Caco-2 (cell line): ENCODE measurements around the gene FHDC1. TPM values are rescaled to one million over a fixed set of nuclear protein-coding genes. Genes with fewer than 3 reads are reported as not detected.

Source experiments
- Bru-seq: library from RNA; stranded (reverse); fragments of 400-500 nt; gene quantifications from one replicate; lab custom pipeline; 2021; lab: Mats Ljungman, UMichigan
- BruChase-seq, 2 experiments: library from RNA; stranded (reverse); fragments of 400-500 nt; gene quantifications; one replicate each; lab custom pipeline; 2021; lab: Mats Ljungman, UMichigan
- BruUV-seq: library from RNA; stranded (reverse); fragments of 400-500 nt; replicated peaks from 2 replicates; lab custom pipeline; 2021; lab: Mats Ljungman, UMichigan
- CTCF ChIA-PET: fragments of 300-600 bp; sonication (Branson Sonifier 250); formaldehyde crosslinking; loops from one replicate; lab custom pipeline; 2022; ENCODE audit warnings: antibody characterized with exemption; lab: Charles Lee
- POLR2A ChIA-PET: fragments of 300-600 bp; sonication (Branson Sonifier 250); formaldehyde crosslinking; loops from one replicate; lab custom pipeline; 2022; ENCODE audit warnings: antibody characterized with exemption; lab: Charles Lee
- DNase-seq, 2 experiments: peaks; one replicate each; pipeline versions ENCODE4 v3.0.0 to v3.0.0-alpha.2; 2020 to 2022
- H3K27me3 ChIP-seq: replicated peaks from 2 replicates; pipeline ENCODE4 v1.6.0; 2011; ENCODE audit warnings: low read length; ENCODE audit not compliant: control insufficient read depth, insufficient read depth
- H3K36me3 ChIP-seq: 2 replicates; pipeline ENCODE4 v1.5.1; 2011; ENCODE audit warnings: low read length; ENCODE audit not compliant: control insufficient read depth, insufficient read depth
- H3K4me1 ChIP-seq: fragments of 250-450 bp; sonication (Bioruptor Pico); 2 replicates; pipeline ENCODE4 v1.5.1; 2020; ENCODE audit warnings: mild to moderate bottlenecking
- H3K4me3 ChIP-seq: 2 replicates; pipeline ENCODE4 v1.5.1; 2011; ENCODE audit warnings: low read depth, mild to moderate bottlenecking, control low read depth, low read length
- H3K9me3 ChIP-seq: fragments of 250-450 bp; sonication (Bioruptor Pico); 2 replicates; pipeline ENCODE4 v1.5.1; 2020; ENCODE audit warnings: mild to moderate bottlenecking, moderate library complexity
- H3K27ac Mint-ChIP-seq: one replicate; pipeline ENCODE4 v1.8.0; 2022; ENCODE audit warnings: mixed read lengths; ENCODE audit not compliant: unreplicated experiment
- H3K27me3 Mint-ChIP-seq: one replicate; pipeline ENCODE4 v1.8.0; 2022; ENCODE audit warnings: mixed read lengths; ENCODE audit not compliant: insufficient read depth, unreplicated experiment
- H3K36me3 Mint-ChIP-seq: one replicate; pipeline ENCODE4 v1.8.0; 2022; ENCODE audit warnings: mild to moderate bottlenecking, mixed read lengths; ENCODE audit not compliant: insufficient read depth, unreplicated experiment
- H3K4me1 Mint-ChIP-seq: one replicate; pipeline ENCODE4 v1.8.0; 2022; ENCODE audit warnings: low read depth, mixed read lengths; ENCODE audit not compliant: unreplicated experiment
- H3K4me3 Mint-ChIP-seq: one replicate; pipeline ENCODE4 v1.8.0; 2022; ENCODE audit warnings: mild to moderate bottlenecking, moderate library complexity, mixed read lengths; ENCODE audit not compliant: unreplicated experiment
- H3K9me3 Mint-ChIP-seq: one replicate; pipeline ENCODE4 v1.8.0; 2022; ENCODE audit warnings: mixed read lengths; ENCODE audit not compliant: unreplicated experiment
- CTCF ChIP-seq, 2 experiments: fragments of 200-600 bp in 1 of 2; IDR thresholded peaks; 1 replicate in 1 of 2; 2 replicates in 1 of 2; pipeline versions ENCODE4 v1.5.1 to v1.8.0; 2011 to 2022; ENCODE audit warnings: antibody characterized with exemption in 1 of 2, control low read depth in 1 of 2, inconsistent platforms in 1 of 2, low read depth in 1 of 2, low read length in 1 of 2, mild to moderate bottlenecking in 1 of 2, moderate library complexity in 1 of 2; ENCODE audit not compliant: insufficient read depth in 1 of 2, severe bottlenecking in 1 of 2, unreplicated experiment in 1 of 2
- intact Hi-C: fragments of 100-400 bp; cut with micrococcal nuclease; formaldehyde crosslinking; loops from one replicate; pipeline ENCODE4 v1.10.0; 2022; ENCODE audit not compliant: unreplicated experiment
- long read RNA-seq: library from polyadenylated mRNA; stranded (forward); transcript quantifications from one replicate; pipeline ENCODE4 v2.0.0, GENCODE V29; 2022
- total RNA-seq: library from RNA; stranded (reverse); gene quantifications from 2 replicates; pipeline ENCODE4 v1.2.3, GENCODE V29; 2022

Gene FHDC1
- total RNA-seq (1.4 and 1.5 TPM in 2 replicates), Bru-seq, nascent RNA (percentile 44 among the genes with signal in this experiment), BruChase-seq, experiment 1, labeled RNA remaining after a 2-hour chase (percentile 43 among the genes with signal in this experiment), BruChase-seq, experiment 2, labeled RNA remaining after a 6-hour chase (percentile 40 among the genes with signal in this experiment)
- long read RNA-seq, partial matches to known transcripts, result 0 of 1 reads
- long read RNA-seq, other reads (novel, unspliced or antisense), result 1 of 1 reads

- no peaks in the 10 kb centered on the region; the same call in 1 of the 2 replicates for H3K27me3 ChIP-seq
- peak within 1 kb of the TSS; percentile 32 for H3K27ac Mint-ChIP-seq
- H3K4me1 Mint-ChIP-seq, result peaks cover 7% of the 10 kb centered on the region
- peak; percentile 81 to 86 for DNase-seq
- H3K36me3 ChIP-seq, result no peaks in the 10 kb centered on the region
- no peaks in the 10 kb centered on the region for H3K4me1 ChIP-seq
- intact Hi-C loops, result loop anchor here (1.0 to 5.0 kb wide), 7 partner anchors 15 to 192 kb away; no protein-coding TSS in a partner anchor
- H3K36me3 Mint-ChIP-seq, result peaks cover 14% of the 10 kb centered on the region
- peak within 1 kb of the TSS; percentile 60 for H3K4me3 ChIP-seq
- CTCF ChIA-PET, result interaction anchor here (0.8 to 1.2 kb wide), 4 partner anchors 93 to 192 kb away, joined by 3 to 9 read pairs (median 6); partner anchors contain the start of gene TIGD4
- no peaks in the 10 kb centered on the region for H3K9me3 ChIP-seq
- TSS peak; percentile 77 for BruUV-seq
- H3K27me3 Mint-ChIP-seq, result peaks cover 4% of the 10 kb centered on the region
- TF ChIP-seq CTCF (IDR thresholded peaks at IDR 0.05; ENCODE audit: insufficient read depth in 1 of 2, low read depth in 1 of 2, low read length in 1 of 2, severe bottlenecking in 1 of 2, unreplicated experiment in 1 of 2), result peak in 1 of 2 experiments; percentile 27
- POLR2A ChIA-PET, result interaction anchor here (0.6 to 1.5 kb wide), 4 partner anchors 33 to 552 kb away, joined by 3 to 4 read pairs (median 3); no protein-coding TSS in a partner anchor
- H3K4me3 Mint-ChIP-seq, result peak within 1 kb of the TSS; percentile 80
- no peaks in the 10 kb centered on the region for H3K9me3 Mint-ChIP-seq
Measured at GRCh38 chr4:152935631-152936445, at the start of gene FHDC1. TSS of gene FHDC1 (plus strand) at chr4:152936323. CDS start at chr4:152943058, 6,735 bp downstream.

GRCh38 chr4:152887981-152888380 is 48.1 kb upstream of the FHDC1 start:
- H3K27ac Mint-ChIP-seq, result no peak overlapping the region
- H3K4me3 ChIP-seq, result no peak overlapping the region
- H3K4me3 Mint-ChIP-seq, result no peak overlapping the region
- H3K36me3 Mint-ChIP-seq, result peaks cover 12% of the 10 kb centered on the region
- no TSS peak for BruUV-seq
- no peak for DNase-seq
- H3K9me3 ChIP-seq, result no peaks in the 10 kb centered on the region
- no peaks in the 10 kb centered on the region for H3K9me3 Mint-ChIP-seq
- no peaks in the 10 kb centered on the region for H3K27me3 ChIP-seq
- H3K4me1 ChIP-seq, result no peaks in the 10 kb centered on the region
- intact Hi-C loops, result no loop called here
- H3K36me3 ChIP-seq, result no peaks in the 10 kb centered on the region
- ChIA-PET CTCF (no interaction called here), POLR2A (no interaction called here)
- no peaks in the 10 kb centered on the region for H3K27me3 Mint-ChIP-seq
- peaks cover 10% of the 10 kb centered on the region for H3K4me1 Mint-ChIP-seq
- no peak for TF ChIP-seq CTCF (IDR thresholded peaks at IDR 0.05; ENCODE audit: insufficient read depth in 1 of 2, low read depth in 1 of 2, low read length in 1 of 2, severe bottlenecking in 1 of 2, unreplicated experiment in 1 of 2)

GRCh38 chr4:152892974-152893373 is 43.1 kb upstream of the FHDC1 start:
- intact Hi-C loops, result no loop called here
- BruUV-seq, result no TSS peak
- H3K4me1 Mint-ChIP-seq, result peaks cover 10% of the 10 kb centered on the region
- Histone ChIP-seq H3K27me3 (no peaks in the 10 kb centered on the region), H3K9me3 (no peaks in the 10 kb centered on the region), H3K4me1 (no peaks in the 10 kb centered on the region), H3K4me3 (no peak overlapping the region), H3K36me3 (no peaks in the 10 kb centered on the region; the same call in 1 of the 2 replicates)
- H3K36me3 Mint-ChIP-seq, result peaks cover 10% of the 10 kb centered on the region
- no peak for DNase-seq
- ChIA-PET CTCF (no interaction called here), POLR2A (interaction anchor here (0.5 kb wide), 1 partner anchor 1489 kb away, joined by 3 read pairs; no protein-coding TSS in a partner anchor)
- H3K9me3 Mint-ChIP-seq, result no peaks in the 10 kb centered on the region
- H3K27ac Mint-ChIP-seq, result no peak overlapping the region
- no peaks in the 10 kb centered on the region for H3K27me3 Mint-ChIP-seq
- no peak for TF ChIP-seq CTCF (IDR thresholded peaks at IDR 0.05; ENCODE audit: insufficient read depth in 1 of 2, low read depth in 1 of 2, low read length in 1 of 2, severe bottlenecking in 1 of 2, unreplicated experiment in 1 of 2)
- H3K4me3 Mint-ChIP-seq, result no peak overlapping the region
